DMS153 treated with DMSO at 0.1 percent for 48 hours (cell line): ENCODE results near the gene SUGCT.

Experiments used
- DNase-seq: peaks from one replicate; lab custom pipeline; 2025; ENCODE audit not compliant: unreplicated experiment; lab: John Stamatoyannopoulos, UW

Gene SUGCT

GRCh38 chr7:40457776-40458480, 323.1 kb downstream of the SUGCT start:
- DNase-seq, result no peak

GRCh38 chr7:40463446-40463845, 328.6 kb downstream of the SUGCT start:
- DNase-seq, result no peak

GRCh38 chr7:40468891-40469864, 334.4 kb downstream of the SUGCT start:
- no peak for DNase-seq

GRCh38 chr7:40470091-40470592, 335.3 kb downstream of the SUGCT start:
- DNase-seq, result no peak

GRCh38 chr7:40470817-40471216, 336.0 kb downstream of the SUGCT start:
- no peak for DNase-seq

GRCh38 chr7:40471891-40472290, 337.1 kb downstream of the SUGCT start:
- no peak for DNase-seq

GRCh38 chr7:40474790-40475680, 340.2 kb downstream of the SUGCT start:
- DNase-seq, result no peak

- DNase-seq, result no peak
These were observed 340.8 kb downstream of the SUGCT start for GRCh38 chr7:40475681-40475982.

GRCh38 chr7:40477094-40477493, 342.3 kb downstream of the SUGCT start:
- no peak for DNase-seq

GRCh38 chr7:40482845-40483244, 348.0 kb downstream of the SUGCT start:
- no peak for DNase-seq

- DNase-seq, result no peak
These were observed 348.8 kb downstream of the SUGCT start for GRCh38 chr7:40483630-40484029.

- no peak for DNase-seq
These were observed 355.2 kb downstream of the SUGCT start for GRCh38 chr7:40489844-40490602.

GRCh38 chr7:40490603-40490924, 355.8 kb downstream of the SUGCT start:
- DNase-seq, result no peak

GRCh38 chr7:40492946-40493345, 358.1 kb downstream of the SUGCT start:
- no peak for DNase-seq

GRCh38 chr7:40493609-40494051, 358.8 kb downstream of the SUGCT start:
- no peak for DNase-seq

- no peak for DNase-seq
These were observed 364.2 kb downstream of the SUGCT start for GRCh38 chr7:40498924-40499510.

GRCh38 chr7:40499718-40500117, 364.9 kb downstream of the SUGCT start:
- no peak for DNase-seq

- DNase-seq, result no peak
These were observed 365.4 kb downstream of the SUGCT start for GRCh38 chr7:40500219-40500618.

- DNase-seq, result no peak
These were observed 367.6 kb downstream of the SUGCT start for GRCh38 chr7:40502359-40502758.

GRCh38 chr7:40506158-40506557, 371.4 kb downstream of the SUGCT start:
- DNase-seq, result no peak
